ENCODE results near the gene CDC42SE2.

Gene CDC42SE2

DNA sequence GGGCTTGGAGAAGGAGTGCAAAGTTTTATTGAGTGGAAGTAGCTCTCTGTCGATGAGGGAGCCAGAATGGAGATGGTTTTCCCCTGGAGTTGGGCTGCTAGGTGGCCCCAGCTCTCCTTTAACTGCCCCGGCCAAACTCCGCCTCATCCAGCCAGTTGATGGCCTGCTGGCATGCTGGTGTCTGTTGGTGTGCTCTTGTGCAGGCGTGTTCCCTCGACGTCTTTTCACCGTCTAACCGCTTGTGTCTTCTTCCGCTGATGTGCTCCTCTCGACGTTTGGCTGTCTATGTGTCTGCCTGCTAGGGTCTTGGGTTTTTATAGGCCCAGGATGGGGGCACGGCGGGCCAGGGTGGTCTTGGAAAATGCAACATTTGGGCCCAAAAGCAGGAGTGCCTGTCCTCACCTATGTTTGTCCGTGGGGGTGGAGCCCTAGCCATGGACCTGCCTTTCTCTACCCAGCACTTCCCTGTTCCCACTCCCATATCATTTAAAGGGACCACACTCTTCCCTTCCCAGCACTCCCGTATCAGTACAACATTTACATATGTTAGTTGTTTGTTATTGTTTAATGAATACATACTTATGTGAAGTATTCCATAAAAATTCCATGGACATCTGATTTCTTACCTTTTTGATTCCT, 97.9 kb downstream of the CDC42SE2 start:
- H3K9me2 ChIP-seq (replicated peaks; ENCODE audit: insufficient read depth, low read length) = no peaks in the 10 kb centered on the region
- H3F3A ChIP-seq (ENCODE audit: insufficient read depth) = no peaks in the 10 kb centered on the region
- H2AFZ ChIP-seq (ENCODE audit: low read depth, low read length, severe bottlenecking) = no peak overlapping the region
- no peaks in the 10 kb centered on the region for H3K9me3 ChIP-seq (ENCODE audit: insufficient read depth, low read length)
- no peak overlapping the region for H3K4me3 ChIP-seq (ENCODE audit: insufficient read depth, low read length, poor library complexity, severe bottlenecking)
- TF ChIP-seq, protein P1, sequence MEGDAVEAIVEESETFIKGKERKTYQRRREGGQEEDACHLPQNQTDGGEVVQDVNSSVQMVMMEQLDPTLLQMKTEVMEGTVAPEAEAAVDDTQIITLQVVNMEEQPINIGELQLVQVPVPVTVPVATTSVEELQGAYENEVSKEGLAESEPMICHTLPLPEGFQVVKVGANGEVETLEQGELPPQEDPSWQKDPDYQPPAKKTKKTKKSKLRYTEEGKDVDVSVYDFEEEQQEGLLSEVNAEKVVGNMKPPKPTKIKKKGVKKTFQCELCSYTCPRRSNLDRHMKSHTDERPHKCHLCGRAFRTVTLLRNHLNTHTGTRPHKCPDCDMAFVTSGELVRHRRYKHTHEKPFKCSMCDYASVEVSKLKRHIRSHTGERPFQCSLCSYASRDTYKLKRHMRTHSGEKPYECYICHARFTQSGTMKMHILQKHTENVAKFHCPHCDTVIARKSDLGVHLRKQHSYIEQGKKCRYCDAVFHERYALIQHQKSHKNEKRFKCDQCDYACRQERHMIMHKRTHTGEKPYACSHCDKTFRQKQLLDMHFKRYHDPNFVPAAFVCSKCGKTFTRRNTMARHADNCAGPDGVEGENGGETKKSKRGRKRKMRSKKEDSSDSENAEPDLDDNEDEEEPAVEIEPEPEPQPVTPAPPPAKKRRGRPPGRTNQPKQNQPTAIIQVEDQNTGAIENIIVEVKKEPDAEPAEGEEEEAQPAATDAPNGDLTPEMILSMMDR (IDR thresholded peaks at IDR 0.05; ENCODE audit: insufficient read depth, low read length, poor library complexity, severe bottlenecking) = no peak
- no peak for TF ChIP-seq EZH2phosphoT487 (conservative IDR thresholded peaks at IDR 0.05; ENCODE audit: low read length)
- peaks cover 88% of the 10 kb centered on the region for H3K79me2 ChIP-seq (ENCODE audit: insufficient read depth, low read length)
- H4K20me1 ChIP-seq (ENCODE audit: low read depth, low read length) = no peaks in the 10 kb centered on the region
- no peaks in the 10 kb centered on the region for H3K27me3 ChIP-seq (ENCODE audit: low read length)
- no peak overlapping the region for H3K27ac ChIP-seq (ENCODE audit: low read depth, low read length)
- H3K4me2 ChIP-seq (ENCODE audit: low read depth, low read length, poor library complexity, severe bottlenecking) = no peak overlapping the region
- no peak overlapping the region for H3K9ac ChIP-seq (ENCODE audit: low read length)
- peaks cover 14% of the 10 kb centered on the region; the same call in 1 of the 2 replicates for H3K36me3 ChIP-seq (ENCODE audit: low read length)

- H3K27me3 ChIP-seq (ENCODE audit: low read length) = no peaks in the 10 kb centered on the region
- no peaks in the 10 kb centered on the region for H3F3A ChIP-seq (ENCODE audit: insufficient read depth)
- peaks cover 13% of the 10 kb centered on the region; the same call in 1 of the 2 replicates for H3K36me3 ChIP-seq (ENCODE audit: low read length)
- no peak for TF ChIP-seq EZH2phosphoT487 (conservative IDR thresholded peaks at IDR 0.05; ENCODE audit: low read length)
- TF ChIP-seq, protein P1 (IDR thresholded peaks at IDR 0.05; ENCODE audit: insufficient read depth, low read length, poor library complexity, severe bottlenecking) = no peak
- no peak overlapping the region for H3K4me3 ChIP-seq (ENCODE audit: insufficient read depth, low read length, poor library complexity, severe bottlenecking)
- H3K9me2 ChIP-seq (replicated peaks; ENCODE audit: insufficient read depth, low read length) = no peaks in the 10 kb centered on the region
- no peaks in the 10 kb centered on the region for H3K9me3 ChIP-seq (ENCODE audit: insufficient read depth, low read length)
- no peak overlapping the region for H3K4me2 ChIP-seq (ENCODE audit: low read depth, low read length, poor library complexity, severe bottlenecking)
- no peak overlapping the region for H3K9ac ChIP-seq (ENCODE audit: low read length)
- peaks cover 86% of the 10 kb centered on the region for H3K79me2 ChIP-seq (ENCODE audit: insufficient read depth, low read length)
- H3K27ac ChIP-seq (ENCODE audit: low read depth, low read length) = no peak overlapping the region
- no peaks in the 10 kb centered on the region for H4K20me1 ChIP-seq (ENCODE audit: low read depth, low read length)
- no peak overlapping the region for H2AFZ ChIP-seq (ENCODE audit: low read depth, low read length, severe bottlenecking)
Observed at GRCh38 chr5:131363811-131364506, 100.1 kb downstream of the CDC42SE2 start.

DNA sequence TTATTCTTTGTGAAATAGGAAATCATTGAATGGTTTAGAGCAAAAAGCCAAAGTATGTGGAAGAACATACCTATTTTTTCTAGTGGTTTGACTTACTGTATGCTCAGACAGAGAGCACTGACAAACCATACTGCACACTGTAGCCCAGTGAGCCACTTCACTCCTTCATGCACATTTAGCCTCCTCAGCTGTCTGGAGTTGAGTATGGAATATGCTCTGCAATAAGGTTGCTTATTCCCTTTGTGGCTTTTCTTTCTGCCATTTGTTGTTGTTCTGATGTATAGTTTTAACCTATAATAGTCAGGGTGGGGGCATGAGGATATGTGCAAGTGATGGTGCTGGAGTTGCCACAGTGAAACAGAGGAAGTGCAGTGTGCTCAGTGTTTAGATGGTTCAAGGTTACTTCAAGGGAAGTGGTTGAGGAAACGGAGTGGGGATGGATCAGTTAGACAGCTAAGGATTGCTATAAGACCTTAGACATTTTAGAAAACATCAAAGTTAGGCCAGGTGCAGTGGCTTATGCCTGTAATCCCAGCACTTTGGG, 100.7 kb downstream of the CDC42SE2 start:
- TF ChIP-seq, protein P1 (IDR thresholded peaks at IDR 0.05; ENCODE audit: insufficient read depth, low read length, poor library complexity, severe bottlenecking) = no peak
- TF ChIP-seq EZH2phosphoT487 (conservative IDR thresholded peaks at IDR 0.05; ENCODE audit: low read length) = no peak
- H3K79me2 ChIP-seq (ENCODE audit: insufficient read depth, low read length) = peaks cover 86% of the 10 kb centered on the region
- no peaks in the 10 kb centered on the region for H4K20me1 ChIP-seq (ENCODE audit: low read depth, low read length)
- H3K9ac ChIP-seq (ENCODE audit: low read length) = no peak overlapping the region
- H3K4me2 ChIP-seq (ENCODE audit: low read depth, low read length, poor library complexity, severe bottlenecking) = no peak overlapping the region
- no peaks in the 10 kb centered on the region for H3F3A ChIP-seq (ENCODE audit: insufficient read depth)
- H3K27me3 ChIP-seq (ENCODE audit: low read length) = no peaks in the 10 kb centered on the region
- no peaks in the 10 kb centered on the region for H3K9me3 ChIP-seq (ENCODE audit: insufficient read depth, low read length)
- H3K4me3 ChIP-seq (ENCODE audit: insufficient read depth, low read length, poor library complexity, severe bottlenecking) = no peak overlapping the region
- H3K36me3 ChIP-seq (ENCODE audit: low read length) = peaks cover 7% of the 10 kb centered on the region; the same call in 1 of the 2 replicates
- no peaks in the 10 kb centered on the region for H3K9me2 ChIP-seq (replicated peaks; ENCODE audit: insufficient read depth, low read length)
- H3K27ac ChIP-seq (ENCODE audit: low read depth, low read length) = no peak overlapping the region
- H2AFZ ChIP-seq (ENCODE audit: low read depth, low read length, severe bottlenecking) = no peak overlapping the region
